ENCODE measurements around the gene ACSM3. TPM values are rescaled to one million over a fixed set of nuclear protein-coding genes. Genes with fewer than 3 reads are reported as not detected.

The ACSM3 gene
- total RNA-seq, 1 donor from 2014 or later: 1.5 TPM

Other genes starting within 250 kb of the ACSM3 start
- not detected for gene ACSM2B, start 187.6 kb upstream of the ACSM3 start, total RNA-seq
- gene ACSM1, start 66.3 kb upstream of the ACSM3 start, total RNA-seq: 0.64 TPM
- 15.1 TPM for gene THUMPD1, start 22.2 kb upstream of the ACSM3 start, total RNA-seq
- 15.4 TPM for gene ERI2, start 42.5 kb downstream of the ACSM3 start, total RNA-seq
- 2.5 TPM for gene REXO5, start 42.5 kb downstream of the ACSM3 start, total RNA-seq
- 17.1 TPM for gene DCUN1D3, start 136.3 kb downstream of the ACSM3 start, total RNA-seq
- gene LYRM1, start 136.8 kb downstream of the ACSM3 start, total RNA-seq: 15.1 TPM